Measurements from ENCODE around the gene PDE11A.

PDE11A gene

DNA sequence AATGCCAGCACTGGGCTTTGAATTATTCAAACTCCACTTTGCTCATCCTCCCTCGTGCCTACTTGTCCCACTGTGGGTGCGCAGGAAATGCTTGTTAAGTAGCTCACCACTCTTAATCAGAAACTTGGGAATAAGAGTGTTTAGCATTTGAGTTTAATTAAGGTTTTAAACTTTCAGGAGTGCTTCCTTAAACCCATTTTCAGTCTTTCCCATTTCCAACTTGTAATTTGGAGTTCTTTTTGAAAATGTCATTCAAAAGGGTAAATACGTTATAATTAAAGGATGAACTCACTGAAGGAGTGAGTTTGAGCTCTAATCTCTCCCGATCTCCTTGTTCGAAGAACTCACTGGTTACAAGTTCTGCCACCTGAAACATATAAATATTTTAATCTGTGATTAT lies 403.4 kb downstream of the PDE11A start:
- H3K4me3 ChIP-seq (ENCODE audit: extremely low read depth, insufficient read depth, low read length, poor library complexity, severe bottlenecking) = no peak overlapping the region
- no CpG with 5 or more reads among the region's 5 CpGs for whole genome bisulfite sequencing, 2 experiments (ENCODE audit: insufficient coverage in 2 of 2)
- H3K9me3 ChIP-seq (ENCODE audit: control insufficient read depth, low read length) = no peaks in the 10 kb centered on the region
- H3K27ac ChIP-seq (ENCODE audit: low read depth, low read length, severe bottlenecking) = no peak overlapping the region
- H3K4me1 ChIP-seq (ENCODE audit: control insufficient read depth, insufficient read depth, low read length, poor library complexity, severe bottlenecking) = no peaks in the 10 kb centered on the region
- H3K36me3 ChIP-seq (ENCODE audit: control insufficient read depth, insufficient read depth, low read length) = no peaks in the 10 kb centered on the region

DNA sequence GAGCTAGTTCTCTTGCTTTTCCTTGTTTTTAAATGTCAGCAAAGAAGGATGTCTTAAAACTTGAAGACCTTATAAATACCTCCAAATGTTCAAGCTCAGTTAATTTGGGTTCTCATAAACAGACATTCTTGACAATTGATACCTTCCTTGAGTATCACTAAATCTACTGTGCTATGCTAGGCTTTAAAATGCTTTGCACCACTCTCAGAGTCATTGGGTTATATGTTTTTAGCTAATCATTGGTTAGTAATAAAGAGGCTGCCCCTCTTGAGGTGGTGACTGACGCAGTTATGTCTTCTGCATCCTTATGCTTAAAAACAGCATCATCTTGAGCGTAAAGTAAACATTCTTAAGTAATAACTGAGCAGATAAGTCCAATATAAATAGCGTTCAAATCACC lies 404.0 kb downstream of the PDE11A start:
- Histone ChIP-seq H3K27ac (ENCODE audit: low read depth, low read length, severe bottlenecking) (no peak overlapping the region), H3K4me3 (ENCODE audit: extremely low read depth, insufficient read depth, low read length, poor library complexity, severe bottlenecking) (no peak overlapping the region), H3K9me3 (ENCODE audit: control insufficient read depth, low read length) (no peaks in the 10 kb centered on the region), H3K4me1 (ENCODE audit: control insufficient read depth, insufficient read depth, low read length, poor library complexity, severe bottlenecking) (no peaks in the 10 kb centered on the region), H3K36me3 (ENCODE audit: control insufficient read depth, insufficient read depth, low read length) (no peaks in the 10 kb centered on the region)
- no CpG with 5 or more reads among the region's 3 CpGs for WGBS, 2 experiments (ENCODE audit: insufficient coverage in 2 of 2)

DNA sequence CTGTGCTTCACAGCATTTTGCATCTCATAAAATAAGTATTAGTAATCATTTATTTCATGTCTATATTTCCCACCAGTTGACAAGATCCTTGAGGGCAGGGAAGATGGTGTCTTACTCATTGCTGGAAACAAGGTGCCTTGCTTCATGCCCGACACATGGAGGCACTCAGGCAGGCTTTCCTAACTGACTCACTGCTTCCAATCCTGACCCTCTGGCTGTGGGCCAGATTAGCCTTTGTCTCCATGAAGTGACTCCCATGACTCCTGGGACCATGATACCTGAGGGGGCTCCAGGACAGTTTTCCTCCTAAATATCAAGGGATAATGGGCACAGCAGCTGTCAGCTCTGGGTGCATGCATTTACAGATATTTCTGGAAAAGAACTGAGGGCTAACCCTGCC lies 405.0 kb downstream of the PDE11A start:
- no peaks in the 10 kb centered on the region for H3K9me3 ChIP-seq (ENCODE audit: control insufficient read depth, low read length)

DNA sequence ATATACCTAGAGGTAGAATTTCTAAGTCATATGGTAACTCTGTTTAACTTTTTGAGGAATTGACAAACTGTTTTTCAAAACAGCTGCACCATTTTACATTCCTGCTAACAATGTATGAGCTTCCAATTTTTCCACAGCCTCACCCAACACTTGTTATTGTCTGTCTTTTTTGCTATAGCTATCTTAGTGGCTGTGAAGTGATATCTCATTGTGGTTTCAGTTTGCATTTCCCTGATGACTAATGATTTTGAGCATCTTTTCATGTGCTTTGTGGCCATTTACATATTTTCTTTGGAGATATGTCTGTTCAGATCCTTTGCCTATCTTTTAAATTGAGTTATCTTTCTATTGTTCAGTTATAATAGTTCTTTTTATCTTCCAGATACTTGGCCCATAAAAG lies 406.2 kb downstream of the PDE11A start:
- Histone ChIP-seq H3K36me3 (ENCODE audit: control insufficient read depth, insufficient read depth, low read length) (no peaks in the 10 kb centered on the region), H3K9me3 (ENCODE audit: control insufficient read depth, low read length) (no peaks in the 10 kb centered on the region), H3K4me3 (ENCODE audit: extremely low read depth, insufficient read depth, low read length, poor library complexity, severe bottlenecking) (no peak overlapping the region), H3K4me1 (ENCODE audit: control insufficient read depth, insufficient read depth, low read length, poor library complexity, severe bottlenecking) (no peaks in the 10 kb centered on the region), H3K27ac (ENCODE audit: low read depth, low read length, severe bottlenecking) (no peak overlapping the region)

More for the DNA sequence above, 405.0 kb downstream of the PDE11A start:
- Histone ChIP-seq H3K4me1 (ENCODE audit: control insufficient read depth, insufficient read depth, low read length, poor library complexity, severe bottlenecking) (no peaks in the 10 kb centered on the region), H3K27ac (ENCODE audit: low read depth, low read length, severe bottlenecking) (no peak overlapping the region), H3K36me3 (ENCODE audit: control insufficient read depth, insufficient read depth, low read length) (no peaks in the 10 kb centered on the region), H3K4me3 (ENCODE audit: extremely low read depth, insufficient read depth, low read length, poor library complexity, severe bottlenecking) (no peak overlapping the region)
- WGBS, 2 experiments (ENCODE audit: insufficient coverage in 2 of 2) = 43 to 50% methylated on average over 1 of the region's 1 CpG

DNA sequence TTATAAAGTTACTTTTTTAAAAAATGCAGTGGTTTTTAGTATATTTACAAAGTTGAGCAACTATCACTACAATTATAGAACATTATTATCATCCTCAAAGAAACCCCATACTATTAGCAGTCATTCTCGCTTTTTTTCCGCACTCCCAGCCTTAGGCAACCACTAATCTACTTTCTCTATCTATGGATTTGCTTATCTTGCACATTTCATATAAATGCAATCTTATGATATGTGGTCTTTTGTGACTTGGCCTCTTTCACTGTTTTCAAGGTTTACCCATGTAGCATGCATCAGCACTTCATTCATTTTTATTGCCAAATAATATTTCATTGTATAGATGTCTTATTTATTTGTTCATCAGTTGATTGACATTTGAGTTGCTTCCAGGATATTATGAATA lies 406.6 kb downstream of the PDE11A start:
- Histone ChIP-seq H3K27ac (ENCODE audit: low read depth, low read length, severe bottlenecking) (no peak overlapping the region), H3K4me1 (ENCODE audit: control insufficient read depth, insufficient read depth, low read length, poor library complexity, severe bottlenecking) (no peaks in the 10 kb centered on the region), H3K9me3 (ENCODE audit: control insufficient read depth, low read length) (no peaks in the 10 kb centered on the region), H3K36me3 (ENCODE audit: control insufficient read depth, insufficient read depth, low read length) (no peaks in the 10 kb centered on the region), H3K4me3 (ENCODE audit: extremely low read depth, insufficient read depth, low read length, poor library complexity, severe bottlenecking) (no peak overlapping the region)
- whole genome bisulfite sequencing, 2 experiments (ENCODE audit: insufficient coverage in 2 of 2) = 88% methylated on average over 2 of the region's 2 CpGs; no CpG with 5 or more reads in 1 of the 2 experiments

DNA sequence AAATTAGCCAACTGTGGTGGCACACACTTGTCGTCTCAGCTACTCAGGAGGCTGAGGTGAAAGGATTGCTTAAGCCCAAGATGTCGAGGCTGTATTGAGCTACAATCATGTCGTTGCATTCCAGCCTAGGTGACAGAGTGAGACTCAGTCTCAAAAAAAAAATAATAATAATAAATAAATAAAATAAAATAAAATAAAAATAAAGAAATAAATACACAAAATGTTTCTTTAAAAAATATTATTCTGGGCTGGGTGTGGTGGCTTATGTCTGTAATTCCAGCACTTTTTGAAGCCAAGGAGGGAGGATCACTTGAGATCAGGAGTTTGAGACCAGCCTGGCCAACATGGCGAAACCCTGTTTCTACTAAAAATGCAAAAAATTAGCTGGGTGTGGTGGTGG lies 407.2 kb downstream of the PDE11A start:
- H3K27ac ChIP-seq (ENCODE audit: low read depth, low read length, severe bottlenecking) = no peak overlapping the region
- WGBS, 2 experiments (ENCODE audit: insufficient coverage in 2 of 2) = 80 to 90% methylated on average over 1 to 2 of the region's 4 CpGs
- H3K4me1 ChIP-seq (ENCODE audit: control insufficient read depth, insufficient read depth, low read length, poor library complexity, severe bottlenecking) = no peaks in the 10 kb centered on the region
- no peaks in the 10 kb centered on the region for H3K36me3 ChIP-seq (ENCODE audit: control insufficient read depth, insufficient read depth, low read length)
- no peak overlapping the region for H3K4me3 ChIP-seq (ENCODE audit: extremely low read depth, insufficient read depth, low read length, poor library complexity, severe bottlenecking)
- H3K9me3 ChIP-seq (ENCODE audit: control insufficient read depth, low read length) = no peaks in the 10 kb centered on the region

DNA sequence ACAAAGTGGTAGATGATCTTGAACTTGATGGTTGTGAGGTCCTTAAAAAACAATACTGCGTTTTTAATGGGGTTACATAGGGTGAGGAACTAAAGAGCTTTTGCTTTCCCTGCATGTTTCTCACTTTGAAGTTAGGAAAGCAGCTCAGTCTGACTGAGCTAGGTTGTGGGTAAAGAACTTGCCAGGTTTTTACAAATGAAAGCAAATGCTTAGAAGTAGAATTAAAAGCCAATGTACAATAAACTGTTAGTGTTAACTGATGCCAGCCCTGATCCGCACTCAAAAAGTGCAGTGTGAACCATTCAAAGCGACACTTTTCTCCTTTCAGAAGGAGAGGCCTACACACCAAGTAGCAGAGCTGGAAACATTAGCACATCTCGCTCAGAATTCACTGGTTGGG lies 409.7 kb downstream of the PDE11A start:
- Histone ChIP-seq H3K4me1 (ENCODE audit: control insufficient read depth, insufficient read depth, low read length, poor library complexity, severe bottlenecking) (no peaks in the 10 kb centered on the region), H3K4me3 (ENCODE audit: extremely low read depth, insufficient read depth, low read length, poor library complexity, severe bottlenecking) (no peak overlapping the region), H3K27ac (ENCODE audit: low read depth, low read length, severe bottlenecking) (no peak overlapping the region), H3K36me3 (ENCODE audit: control insufficient read depth, insufficient read depth, low read length) (no peaks in the 10 kb centered on the region), H3K9me3 (ENCODE audit: control insufficient read depth, low read length) (no peaks in the 10 kb centered on the region)
- WGBS, 2 experiments (ENCODE audit: insufficient coverage in 2 of 2) = 38 to 63% methylated on average over 3 to 4 of the region's 4 CpGs

DNA sequence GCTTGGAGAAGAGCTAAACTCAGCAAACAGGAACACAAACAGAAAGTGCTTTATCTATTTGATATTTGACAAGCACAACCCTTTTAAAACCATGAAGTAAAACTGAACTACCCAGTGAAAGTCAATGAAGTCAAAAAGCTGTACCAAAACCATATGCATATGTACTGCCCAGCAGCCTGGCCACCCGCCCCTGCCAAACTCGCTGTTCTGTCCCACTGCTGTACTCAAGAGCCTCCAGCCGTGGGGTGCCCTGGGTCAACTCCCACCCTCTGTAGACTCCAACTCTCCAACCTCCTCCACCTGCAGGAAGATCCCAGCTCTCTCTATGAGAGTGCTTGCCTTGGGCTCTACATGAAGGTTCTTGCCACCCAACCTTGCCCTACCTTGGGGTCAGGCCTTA lies 411.8 kb downstream of the PDE11A start:
- Histone ChIP-seq H3K9me3 (ENCODE audit: control insufficient read depth, low read length) (no peaks in the 10 kb centered on the region), H3K4me3 (ENCODE audit: extremely low read depth, insufficient read depth, low read length, poor library complexity, severe bottlenecking) (no peak overlapping the region), H3K27ac (ENCODE audit: low read depth, low read length, severe bottlenecking) (no peak overlapping the region), H3K36me3 (ENCODE audit: control insufficient read depth, insufficient read depth, low read length) (no peaks in the 10 kb centered on the region), H3K4me1 (ENCODE audit: control insufficient read depth, insufficient read depth, low read length, poor library complexity, severe bottlenecking) (no peaks in the 10 kb centered on the region)
- 83% methylated on average over 3 of the region's 3 CpGs; no CpG with 5 or more reads in 1 of the 2 experiments for WGBS, 2 experiments (ENCODE audit: insufficient coverage in 2 of 2)

DNA sequence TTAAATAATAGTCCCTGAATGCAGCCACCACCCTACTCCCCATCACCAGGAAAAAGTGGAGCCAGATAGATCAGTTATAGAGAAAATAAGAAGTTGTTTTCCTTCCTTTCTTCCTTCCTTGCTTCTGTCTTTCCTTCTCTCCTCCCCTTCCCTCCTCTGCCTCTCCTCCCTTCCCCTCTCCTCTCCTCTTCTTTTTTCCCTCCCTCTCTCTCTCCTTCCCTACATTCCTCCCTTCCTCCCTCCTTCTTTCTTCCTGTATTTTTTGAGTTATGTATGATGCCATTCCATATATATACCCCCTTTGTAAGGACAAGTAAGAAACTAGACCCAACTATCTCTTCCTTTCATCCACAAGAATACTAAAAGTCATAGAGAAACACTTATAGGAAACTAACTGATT lies 414.3 kb downstream of the PDE11A start:
- Histone ChIP-seq H3K4me3 (ENCODE audit: extremely low read depth, insufficient read depth, low read length, poor library complexity, severe bottlenecking) (no peak overlapping the region), H3K4me1 (ENCODE audit: control insufficient read depth, insufficient read depth, low read length, poor library complexity, severe bottlenecking) (no peaks in the 10 kb centered on the region), H3K36me3 (ENCODE audit: control insufficient read depth, insufficient read depth, low read length) (no peaks in the 10 kb centered on the region), H3K27ac (ENCODE audit: low read depth, low read length, severe bottlenecking) (no peak overlapping the region), H3K9me3 (ENCODE audit: control insufficient read depth, low read length) (no peaks in the 10 kb centered on the region)

DNA sequence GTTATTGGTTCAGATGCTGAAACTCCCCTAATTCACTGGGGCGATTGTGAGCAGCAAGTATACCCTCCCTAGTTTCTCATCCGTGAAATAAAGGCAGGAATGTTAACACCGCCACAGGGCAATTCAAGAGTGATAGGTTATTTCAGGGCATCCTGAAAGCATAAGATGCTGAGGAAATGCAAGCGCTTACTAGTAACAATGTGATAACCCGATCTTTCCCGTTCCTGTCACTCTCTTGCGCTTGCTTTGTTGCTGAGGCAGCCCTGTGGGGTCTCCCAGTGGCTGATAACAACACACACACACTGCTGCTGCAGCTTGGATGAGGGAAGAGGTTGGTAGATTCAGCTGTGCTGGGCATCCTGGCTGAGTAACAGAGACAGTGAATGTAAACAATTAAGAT lies 420.7 kb downstream of the PDE11A start:
- Histone ChIP-seq H3K4me3 (ENCODE audit: extremely low read depth, insufficient read depth, low read length, poor library complexity, severe bottlenecking) (no peak overlapping the region), H3K9me3 (ENCODE audit: control insufficient read depth, low read length) (no peaks in the 10 kb centered on the region), H3K27ac (ENCODE audit: low read depth, low read length, severe bottlenecking) (no peak overlapping the region), H3K4me1 (ENCODE audit: control insufficient read depth, insufficient read depth, low read length, poor library complexity, severe bottlenecking) (peaks cover 4% of the 10 kb centered on the region), H3K36me3 (ENCODE audit: control insufficient read depth, insufficient read depth, low read length) (no peaks in the 10 kb centered on the region)
- WGBS, 2 experiments (ENCODE audit: insufficient coverage in 2 of 2) = 19 to 43% methylated on average over 4 to 6 of the region's 7 CpGs

DNA sequence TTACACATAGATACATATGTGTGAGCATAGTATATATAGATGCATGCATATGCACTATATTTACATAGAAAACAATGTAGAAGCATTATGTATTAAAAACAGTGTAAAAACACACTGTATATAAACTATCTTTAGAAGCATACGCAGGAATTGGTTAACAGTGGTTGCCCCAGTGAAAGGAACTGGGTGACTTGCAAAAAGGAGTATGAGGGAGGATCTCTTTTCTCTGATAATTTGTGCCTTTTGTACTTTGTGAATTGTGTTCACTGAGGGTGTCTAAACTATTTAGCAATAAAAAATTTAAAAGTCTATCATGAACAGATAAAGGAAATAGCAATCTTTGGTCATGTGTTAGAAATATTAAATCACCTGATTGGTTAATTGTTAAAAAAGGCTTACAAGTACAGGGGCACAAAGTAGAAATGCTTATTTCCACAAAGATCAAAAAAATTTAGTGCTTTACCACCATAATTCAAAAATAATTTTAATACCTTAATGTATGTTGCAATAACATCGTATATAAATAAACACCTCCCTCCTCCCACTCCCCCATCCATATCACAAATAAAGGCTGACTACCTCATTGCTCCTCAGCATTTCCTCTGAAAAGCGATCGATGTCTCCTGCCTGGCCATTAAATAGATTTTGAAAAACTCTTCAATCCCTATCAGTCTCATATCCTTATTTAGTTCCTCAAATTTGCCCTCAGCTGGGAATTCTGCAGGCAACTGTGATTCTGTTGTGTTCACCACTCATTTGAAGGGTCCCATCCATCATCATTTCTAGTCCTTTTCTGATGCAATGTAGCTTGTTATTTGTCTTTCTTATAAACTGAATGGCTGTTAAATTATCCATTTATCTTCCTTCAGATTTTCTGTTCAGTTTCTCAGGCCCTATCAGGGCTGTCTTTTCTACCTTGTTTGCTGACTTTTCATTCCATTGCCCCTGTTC lies 422.7 kb downstream of the PDE11A start:
- no peaks in the 10 kb centered on the region for H3K9me3 ChIP-seq (ENCODE audit: control insufficient read depth, low read length)
- no peak overlapping the region for H3K4me3 ChIP-seq (ENCODE audit: extremely low read depth, insufficient read depth, low read length, poor library complexity, severe bottlenecking)
- no peak overlapping the region for H3K27ac ChIP-seq (ENCODE audit: low read depth, low read length, severe bottlenecking)
- WGBS, 2 experiments (ENCODE audit: insufficient coverage in 2 of 2) = 91 to 92% methylated on average over 2 to 3 of the region's 4 CpGs
- no peaks in the 10 kb centered on the region for H3K36me3 ChIP-seq (ENCODE audit: control insufficient read depth, insufficient read depth, low read length)
- peaks cover 4% of the 10 kb centered on the region for H3K4me1 ChIP-seq (ENCODE audit: control insufficient read depth, insufficient read depth, low read length, poor library complexity, severe bottlenecking)

Data from mesodermal cell (in vitro differentiated cells).